Measurements from ENCODE around the gene GNAI2.
A peak's percentile ranks its signal among the peaks of the same experiment; 100 is the strongest.
"Not testable (repeated sequence)": the region's sequence is repeated elsewhere in the genome, so short reads cannot be mapped to it uniquely, and the experiment has no call there.

GNAI2 gene

DNA sequence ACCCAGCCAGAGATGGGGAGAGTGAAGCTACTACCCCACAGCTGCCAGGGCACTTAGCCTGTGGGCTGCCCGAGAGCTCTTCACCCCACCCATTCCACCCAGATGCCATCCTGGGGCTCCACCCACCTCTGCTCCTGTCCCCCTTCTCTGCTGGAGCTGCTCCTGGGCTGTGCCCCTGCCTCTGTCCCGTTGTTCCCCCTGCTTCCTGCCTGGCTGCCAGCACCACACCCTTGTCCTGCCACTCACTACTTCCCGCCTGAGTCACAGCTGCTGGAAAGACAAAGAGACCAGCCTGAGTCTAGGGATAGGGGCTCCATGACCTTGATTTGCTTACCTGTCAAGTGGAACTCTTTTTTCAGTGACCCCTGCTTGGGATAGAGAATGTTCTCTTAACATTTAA lies 12.4 kb downstream of the GNAI2 start:
- DNase-seq = no peak

DNA sequence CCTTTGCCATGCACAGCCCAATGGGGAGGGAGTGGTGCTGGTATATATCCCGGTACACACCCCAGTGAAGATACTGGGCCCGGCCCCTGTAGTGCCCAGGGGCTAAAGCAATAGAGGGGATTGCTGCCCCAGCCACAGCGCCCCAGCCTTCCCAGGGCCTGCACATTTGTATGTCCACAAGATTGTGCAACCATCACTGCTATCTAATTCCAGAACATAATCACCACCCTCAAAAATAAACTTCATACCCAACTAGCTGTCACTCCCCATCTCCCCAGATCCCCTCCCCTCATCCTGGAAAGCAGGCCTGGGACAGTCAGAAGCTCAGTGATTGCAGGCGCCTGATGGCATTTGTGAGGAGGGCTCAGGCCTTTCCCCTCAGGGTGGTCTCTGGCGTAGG lies 13.5 kb downstream of the GNAI2 start:
- no peak for DNase-seq

DNA sequence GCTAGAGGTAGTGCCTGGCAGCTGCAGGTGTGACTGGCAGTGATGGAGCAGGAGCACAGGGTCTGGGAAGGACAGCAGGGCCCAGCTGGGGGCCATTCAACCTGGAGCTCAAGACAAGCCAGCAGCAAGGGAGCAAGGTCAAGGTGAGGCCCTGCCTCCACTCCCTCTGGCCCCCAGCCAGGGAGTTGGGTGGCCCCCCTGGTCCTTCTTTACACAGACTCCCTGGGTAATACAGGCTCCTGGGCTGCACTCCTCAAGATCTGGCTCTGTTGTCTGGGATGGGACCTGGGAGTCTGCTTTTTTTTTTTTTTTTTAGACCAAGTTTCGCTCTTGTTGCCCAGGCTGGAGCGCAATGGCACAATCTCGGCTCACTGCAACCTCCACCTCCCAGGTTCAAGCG lies 14.5 kb downstream of the GNAI2 start:
- no peak for DNase-seq

DNA sequence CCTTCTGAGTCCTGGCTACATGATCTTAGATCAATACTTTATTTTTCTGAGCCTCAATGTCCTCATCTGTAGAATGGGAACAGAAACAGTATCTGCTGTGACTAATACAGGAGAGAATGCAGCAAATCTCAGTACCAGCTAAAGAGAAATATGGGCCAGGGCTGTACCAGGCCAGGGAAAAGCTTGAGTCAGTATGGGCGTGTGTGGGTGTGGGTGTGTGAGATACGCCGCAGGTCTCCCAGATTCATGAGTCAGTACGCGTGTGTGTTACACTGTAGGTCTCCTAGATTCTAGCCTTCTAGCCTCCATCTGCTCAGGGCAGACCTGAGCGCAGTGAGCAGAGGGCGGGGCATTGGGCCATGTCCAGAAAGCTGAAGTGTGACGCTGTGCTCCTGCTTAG lies 15.2 kb downstream of the GNAI2 start:
- peak; percentile 53 for DNase-seq

DNA sequence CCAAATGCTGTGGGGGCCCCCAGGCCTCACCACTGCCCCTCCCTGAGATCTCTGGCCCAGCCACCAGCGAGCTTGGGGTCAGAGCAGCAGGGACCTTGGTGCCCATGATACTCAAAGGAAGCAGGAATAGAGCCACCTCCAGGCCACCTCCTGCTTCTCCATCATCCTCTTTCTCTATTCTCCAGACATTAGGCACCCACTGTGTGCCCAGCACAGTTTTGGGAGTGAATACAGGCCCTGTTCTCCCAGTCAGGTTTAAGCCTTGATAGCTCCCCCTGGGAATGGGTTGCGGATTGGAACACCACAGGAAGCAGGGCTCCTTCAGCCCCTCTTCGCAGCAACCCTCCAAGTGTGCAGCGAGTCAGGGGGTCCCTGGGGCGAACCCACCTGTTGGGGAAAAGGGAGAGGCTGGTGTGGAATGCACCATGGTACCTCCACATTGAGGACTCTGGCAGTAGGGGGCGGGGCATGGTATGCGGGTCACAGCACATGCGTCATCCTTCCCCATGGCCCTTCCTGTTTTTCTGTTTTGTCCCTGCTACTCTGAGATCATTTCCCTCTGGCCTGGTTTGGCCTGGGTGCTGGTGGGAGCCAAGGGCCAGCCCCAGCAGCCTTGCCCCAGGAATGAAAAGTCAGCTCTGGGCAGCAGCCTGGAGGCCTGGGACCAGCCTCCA lies 18.7 kb downstream of the GNAI2 start:
- DNase-seq = no peak

DNA sequence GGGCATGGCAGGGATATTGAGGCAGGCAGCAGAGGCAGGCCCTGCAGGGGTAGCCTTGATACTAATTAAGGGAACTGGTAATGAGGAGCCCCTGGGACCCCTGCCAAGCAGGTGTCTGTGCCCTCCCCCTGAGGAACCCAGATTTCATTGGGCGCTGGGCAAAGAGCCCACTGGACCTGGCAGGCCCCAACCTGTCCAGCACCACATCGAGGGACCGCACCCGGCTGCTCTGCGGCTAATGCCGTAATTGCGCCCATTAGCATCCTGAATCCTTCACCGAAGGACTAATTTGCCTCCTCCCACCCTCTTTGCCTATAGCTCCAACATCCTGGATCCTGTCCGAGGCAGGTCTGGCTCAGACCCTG lies 19.2 kb downstream of the GNAI2 start:
- DNase-seq = no peak

DNA sequence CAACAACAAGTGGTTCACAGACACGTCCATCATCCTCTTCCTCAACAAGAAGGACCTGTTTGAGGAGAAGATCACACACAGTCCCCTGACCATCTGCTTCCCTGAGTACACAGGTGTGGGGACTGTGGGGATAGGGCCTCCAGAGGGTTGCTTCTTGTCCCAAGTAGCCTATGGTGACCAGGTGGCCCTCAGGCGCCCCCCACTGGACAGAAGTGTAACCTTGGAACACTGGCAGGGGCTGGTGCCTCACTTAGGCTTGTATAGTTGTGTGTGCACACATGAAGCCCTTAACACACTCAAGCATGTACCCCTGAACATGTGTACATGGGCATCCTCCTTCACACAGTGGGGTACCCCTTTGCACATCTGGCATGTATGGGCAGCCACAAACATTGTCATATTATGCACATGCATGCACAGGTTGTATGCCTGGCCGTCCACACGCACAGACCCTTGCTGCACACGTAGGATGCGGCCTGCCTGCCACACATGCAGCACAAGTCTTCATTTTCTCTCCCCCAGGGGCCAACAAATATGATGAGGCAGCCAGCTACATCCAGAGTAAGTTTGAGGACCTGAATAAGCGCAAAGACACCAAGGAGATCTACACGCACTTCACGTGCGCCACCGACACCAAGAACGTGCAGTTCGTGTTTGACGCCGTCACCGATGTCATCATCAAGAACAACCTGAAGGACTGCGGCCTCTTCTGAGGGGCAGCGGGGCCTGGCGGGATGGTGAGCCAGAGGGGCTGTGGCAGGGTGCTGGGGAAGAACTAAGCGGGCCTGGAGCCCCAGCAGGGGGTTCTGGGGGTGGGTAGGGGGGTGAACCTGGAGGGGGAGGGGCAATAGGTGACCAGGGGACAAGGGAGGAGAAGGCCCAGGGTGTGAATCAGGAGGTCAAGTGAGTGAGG lies 21.2 kb downstream of the GNAI2 start:
- peak; percentile 55 for DNase-seq

DNA sequence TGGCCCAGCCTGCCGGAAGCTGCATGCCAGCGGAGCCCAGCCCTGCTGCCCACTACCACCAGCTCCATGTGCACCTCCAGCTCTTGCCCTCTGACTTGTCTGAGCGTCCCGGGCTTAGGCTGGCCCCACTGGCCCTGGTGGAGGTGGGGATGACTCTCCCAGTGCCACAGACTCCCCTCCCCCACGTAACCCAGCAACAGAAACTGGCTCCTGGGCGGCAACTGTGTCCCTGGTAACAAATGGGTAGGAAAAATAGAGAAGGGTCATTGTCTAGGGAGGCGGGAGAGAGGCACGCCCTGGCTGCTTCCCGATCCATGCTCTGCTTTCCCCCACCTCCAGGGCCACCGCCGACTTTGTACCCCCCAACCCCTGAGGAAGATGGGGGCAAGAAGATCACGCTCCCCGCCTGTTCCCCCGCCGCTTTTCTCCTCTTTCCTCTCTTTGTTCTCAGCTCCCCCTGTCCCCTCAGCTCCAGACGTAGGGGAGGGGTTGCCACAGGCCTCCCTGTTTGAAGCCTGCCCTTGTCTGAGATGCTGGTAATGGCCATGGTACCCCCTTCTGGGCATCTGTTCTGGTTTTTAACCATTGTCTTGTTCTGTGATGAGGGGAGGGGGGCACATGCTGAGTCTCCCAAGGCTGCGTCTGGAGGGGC lies 22.2 kb downstream of the GNAI2 start:
- DNase-seq = no peak

DNA sequence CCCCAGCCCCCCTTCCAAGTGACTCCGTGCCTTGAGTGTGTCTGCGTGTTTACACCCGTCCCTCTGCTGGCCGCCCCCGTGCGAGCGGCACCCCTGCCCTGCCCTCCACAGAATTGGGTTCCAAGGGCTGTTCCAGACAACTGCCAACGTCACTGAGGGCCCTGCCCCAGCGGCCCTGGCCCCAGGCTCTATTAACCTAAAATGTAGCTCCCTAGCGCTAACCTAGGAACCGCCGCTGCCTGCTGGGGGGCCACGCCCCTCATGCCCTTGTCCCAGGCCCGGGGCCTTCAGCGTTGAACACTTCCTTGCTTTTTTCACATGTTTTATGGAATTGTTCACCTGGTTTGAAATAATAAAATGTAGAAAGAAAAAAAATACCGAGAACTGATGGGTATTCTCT lies 23.0 kb downstream of the GNAI2 start:
- DNase-seq = no peak

DNA sequence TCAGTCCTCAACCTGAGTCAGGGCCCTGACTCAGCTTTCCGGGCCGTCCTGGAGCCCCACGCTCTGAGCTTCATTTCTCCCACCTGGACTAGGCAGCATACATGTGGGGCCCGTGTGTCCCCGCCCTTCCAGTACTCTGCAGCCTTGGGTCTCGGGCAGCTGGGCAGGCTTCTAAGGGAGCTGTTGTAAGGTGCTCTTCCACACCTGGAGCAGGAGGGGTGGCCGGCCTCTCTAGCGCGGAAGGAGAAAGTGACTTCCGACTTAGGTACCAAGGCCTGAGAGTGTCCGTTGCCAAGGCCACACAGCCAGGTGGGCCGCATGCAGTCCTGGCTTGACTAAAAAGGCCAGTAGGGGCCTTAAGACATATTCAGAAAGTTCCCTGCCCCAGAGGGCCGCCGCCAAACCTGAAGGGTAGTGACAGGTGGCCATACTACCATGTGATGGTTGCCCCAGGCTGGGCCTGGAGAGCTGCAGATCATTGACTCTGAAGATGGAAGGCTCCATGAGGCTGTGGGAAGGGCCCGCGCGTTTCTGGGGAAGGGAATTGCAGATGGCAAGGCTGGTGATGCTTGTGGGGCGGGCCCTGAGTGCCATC lies 23.5 kb downstream of the GNAI2 start:
- DNase-seq = no peak

DNA sequence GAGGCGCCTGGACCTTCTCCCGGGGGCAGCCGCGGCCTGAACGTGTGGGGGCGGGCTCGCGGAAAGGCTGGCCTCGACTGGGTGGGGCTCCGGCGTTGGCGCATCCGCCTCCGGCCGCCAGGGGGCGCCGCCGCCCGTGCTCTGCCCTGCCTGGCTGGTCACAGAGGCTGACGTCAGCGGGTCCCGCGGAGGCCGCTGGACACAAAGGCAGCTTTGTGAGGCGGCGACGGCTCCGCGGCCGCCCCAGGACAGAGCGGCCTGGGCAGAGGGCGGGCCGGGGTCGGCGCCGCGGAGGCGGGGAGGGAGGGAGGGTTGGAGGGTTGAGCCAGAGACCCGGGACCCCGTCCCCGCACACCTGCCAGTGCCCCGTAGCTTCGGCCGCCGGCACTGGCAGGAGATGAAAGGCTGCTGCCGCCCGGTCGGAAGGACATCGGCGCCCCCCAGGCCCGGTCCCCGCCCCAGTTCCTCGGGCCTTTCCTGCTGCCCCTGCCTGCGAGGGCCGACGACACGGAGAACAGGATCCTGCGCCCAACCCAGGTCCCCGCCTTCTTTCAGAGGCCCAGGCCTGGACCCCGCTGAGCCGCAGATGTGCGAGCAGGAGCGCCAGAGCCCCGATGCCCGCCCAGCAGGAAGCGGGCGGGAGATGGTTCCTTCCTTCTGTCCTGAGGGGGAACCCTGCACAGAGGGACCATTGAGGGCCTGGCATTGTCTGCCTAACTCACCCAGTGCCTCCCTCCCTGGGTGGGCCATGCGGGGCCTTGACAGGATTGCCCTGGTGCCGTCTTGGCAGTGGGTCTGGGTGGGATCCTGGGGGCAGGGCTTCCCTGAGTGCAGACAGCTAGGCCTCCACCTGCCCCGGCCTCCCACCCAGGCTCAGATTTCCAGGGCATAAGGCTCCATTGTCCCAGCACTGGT lies 24.3 kb downstream of the GNAI2 start:
- DNase-seq = peak; percentile 92

DNA sequence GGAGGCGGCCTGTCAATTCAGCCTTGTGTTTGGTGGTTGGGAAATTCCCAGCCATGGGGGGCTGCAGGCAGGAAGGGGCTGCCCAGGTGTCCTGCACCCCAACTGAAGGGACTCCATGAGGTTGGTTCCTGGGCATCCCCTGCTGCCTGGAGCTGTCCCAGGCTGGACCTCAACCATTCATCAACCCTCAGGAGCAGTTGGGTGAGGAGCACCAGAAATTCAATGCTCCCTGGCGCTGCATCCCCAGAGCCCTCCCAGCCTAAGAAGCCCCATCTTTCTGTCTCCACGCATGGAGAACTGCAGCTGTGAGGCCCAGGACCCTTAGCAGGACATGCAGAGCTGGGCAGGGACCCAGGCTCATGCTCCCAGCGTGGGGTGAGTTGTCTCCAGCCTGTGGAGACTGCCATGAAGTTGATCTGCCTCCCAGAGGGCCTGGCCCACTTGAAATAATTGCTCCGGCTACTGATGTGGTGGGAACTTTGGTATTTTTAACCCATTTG lies 25.0 kb downstream of the GNAI2 start:
- DNase-seq = no peak

DNA sequence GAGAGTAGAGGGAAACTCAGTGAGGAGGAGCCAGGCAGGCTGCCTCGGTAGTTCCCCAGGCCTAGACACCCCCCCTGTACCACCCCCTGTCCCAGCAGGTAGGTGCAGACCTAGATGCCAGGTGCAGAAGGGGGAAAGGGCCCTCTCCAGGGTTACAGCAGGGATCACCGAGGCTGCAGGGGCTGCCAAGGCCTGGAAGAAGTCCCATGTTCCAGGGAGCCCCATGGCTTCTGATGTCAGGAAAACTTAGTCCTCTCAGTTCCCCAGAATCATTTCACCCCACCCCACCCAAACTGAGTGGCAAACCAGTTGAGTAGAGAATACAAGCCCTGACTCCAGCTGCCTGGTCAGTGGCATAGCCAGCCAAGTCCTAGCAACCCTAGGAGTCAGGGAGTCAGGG lies 25.5 kb downstream of the GNAI2 start:
- no peak for DNase-seq

DNA sequence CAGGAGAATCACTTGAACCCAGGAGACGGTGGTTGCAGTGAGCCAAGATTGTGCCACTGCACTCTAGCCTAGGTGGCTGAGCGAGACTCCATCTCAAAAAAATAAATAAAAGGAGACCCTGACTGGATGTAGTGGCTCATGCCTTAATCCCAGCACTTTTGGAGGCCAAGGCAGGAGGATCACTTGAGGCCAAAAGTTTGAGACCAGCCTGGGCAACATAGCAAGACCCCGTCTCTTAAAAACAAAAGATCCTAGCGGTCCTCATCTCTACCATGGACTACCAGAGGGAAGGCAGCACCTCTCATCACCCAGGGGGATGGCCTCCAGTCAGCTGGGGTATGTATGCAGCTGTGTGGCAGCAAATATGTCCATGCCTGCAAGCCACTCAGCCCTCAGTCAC lies 26.2 kb downstream of the GNAI2 start:
- DNase-seq = not testable (repeated sequence)

DNA sequence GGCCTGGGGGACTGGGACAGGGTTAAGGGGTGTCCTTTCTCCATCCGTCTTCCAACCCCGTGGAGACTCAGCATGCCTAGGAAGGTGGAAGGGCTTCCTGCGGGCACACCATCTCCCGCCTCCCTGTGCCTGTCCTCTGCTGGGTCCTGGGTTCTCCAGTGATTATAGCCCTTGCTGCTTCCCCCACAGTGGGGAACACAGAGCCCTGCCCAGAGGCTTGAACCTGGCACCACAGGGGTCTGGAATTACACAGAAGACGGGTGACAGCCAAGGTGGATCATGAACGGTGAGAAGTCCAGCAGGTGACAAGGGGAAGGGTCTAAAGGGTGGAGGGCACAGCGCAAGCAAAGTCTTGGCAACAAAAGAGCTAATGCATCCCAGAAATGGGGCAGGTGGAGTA lies 26.8 kb downstream of the GNAI2 start:
- no peak for DNase-seq

DNA sequence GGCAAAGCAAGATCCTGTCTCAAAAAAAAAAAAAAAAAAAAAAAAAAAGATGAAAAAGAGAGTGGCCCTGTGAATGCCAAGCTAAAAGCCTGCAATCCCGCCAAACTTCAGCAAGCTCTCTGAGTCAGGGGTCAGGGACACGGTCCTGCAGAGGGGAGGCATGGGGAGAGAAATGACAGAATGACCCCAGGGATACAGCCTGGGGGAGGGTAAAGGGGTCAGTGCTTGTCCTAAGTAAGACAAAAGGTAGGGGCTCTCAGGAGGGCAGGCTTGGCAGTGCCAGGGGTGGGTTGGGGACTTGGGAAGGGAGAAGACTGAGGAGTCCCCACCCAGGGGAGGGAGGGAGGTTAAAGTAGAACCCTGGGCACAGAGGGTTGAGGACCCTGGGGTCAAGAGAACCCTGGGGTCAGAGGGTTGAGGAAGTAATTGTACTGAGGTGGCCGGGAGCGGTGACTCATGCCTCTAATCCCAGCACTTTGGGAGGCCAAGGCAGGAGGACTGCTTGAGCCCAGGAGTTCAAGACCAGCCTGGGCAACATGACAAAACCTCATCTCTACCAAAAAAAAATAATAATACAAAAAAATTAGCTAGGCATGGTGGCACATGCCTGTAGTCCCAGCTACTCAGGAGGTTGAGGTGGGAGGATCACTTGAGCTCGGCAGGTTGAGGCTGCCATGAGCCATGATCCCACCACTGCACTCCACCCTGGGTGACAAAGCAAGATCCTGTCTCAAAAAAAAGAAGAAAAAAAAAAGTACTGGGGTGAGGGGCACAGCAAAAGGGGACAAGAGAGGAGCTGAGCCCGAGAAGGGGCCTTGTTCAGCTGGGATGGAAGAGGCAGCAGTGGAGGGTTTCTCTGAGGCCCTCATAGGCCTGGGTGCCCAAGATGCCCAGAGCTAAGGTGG lies 27.7 kb downstream of the GNAI2 start:
- DNase-seq = no peak

DNA sequence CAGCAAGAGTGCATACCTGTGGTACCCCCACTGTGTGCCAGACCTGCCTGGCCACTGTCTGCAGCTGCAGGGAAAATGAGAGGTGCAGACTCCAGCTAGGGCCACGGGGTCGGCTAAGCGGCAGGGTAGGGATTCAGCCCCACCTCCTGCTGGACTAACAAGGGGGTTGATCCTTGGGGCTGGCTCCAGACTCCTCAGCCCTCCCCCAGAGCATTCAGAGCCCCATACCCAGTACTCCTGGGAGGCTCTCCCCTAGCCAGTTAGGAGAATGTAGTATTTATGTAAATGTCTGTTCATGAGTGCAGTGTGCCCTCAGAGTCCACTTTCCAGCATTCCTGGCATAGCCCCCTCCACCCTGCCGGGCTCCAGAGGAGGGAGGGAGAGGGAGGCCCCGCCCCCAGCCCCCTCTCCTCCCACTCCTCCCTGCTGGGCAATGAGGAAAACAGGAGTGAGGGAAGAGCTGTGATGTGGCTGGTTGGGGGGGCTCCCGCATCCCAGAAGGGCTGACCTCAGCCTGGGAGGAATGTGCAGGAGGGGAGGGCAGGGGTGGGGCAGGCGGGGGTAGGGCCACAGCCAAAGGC lies 28.5 kb downstream of the GNAI2 start:
- no peak for DNase-seq

DNA sequence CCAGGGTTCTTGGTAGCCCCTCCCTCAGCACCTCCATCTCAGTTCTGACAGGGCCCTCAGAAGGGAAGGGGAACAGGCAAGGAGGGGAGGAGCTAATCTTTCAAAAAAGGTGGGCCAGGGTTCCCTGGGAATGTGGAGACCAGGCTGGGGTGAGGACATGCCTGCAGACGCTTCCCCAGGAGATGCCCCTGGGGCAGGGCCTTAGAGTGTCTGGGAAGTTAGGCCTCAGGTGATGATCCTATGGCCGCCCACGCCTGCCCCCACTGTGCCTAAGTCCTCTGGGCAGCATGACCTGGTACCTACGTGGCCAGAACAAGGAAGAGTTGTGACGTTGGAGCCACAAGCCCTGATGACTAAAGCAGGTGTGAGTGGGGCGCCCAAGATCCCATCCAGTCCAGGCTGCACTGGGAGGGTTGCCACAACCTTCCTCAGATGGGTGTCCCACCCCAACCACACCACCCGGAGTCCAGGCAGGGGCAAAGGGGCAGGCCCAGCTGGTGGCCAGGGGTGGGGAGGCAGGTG lies 29.0 kb downstream of the GNAI2 start:
- DNase-seq = no peak

DNA sequence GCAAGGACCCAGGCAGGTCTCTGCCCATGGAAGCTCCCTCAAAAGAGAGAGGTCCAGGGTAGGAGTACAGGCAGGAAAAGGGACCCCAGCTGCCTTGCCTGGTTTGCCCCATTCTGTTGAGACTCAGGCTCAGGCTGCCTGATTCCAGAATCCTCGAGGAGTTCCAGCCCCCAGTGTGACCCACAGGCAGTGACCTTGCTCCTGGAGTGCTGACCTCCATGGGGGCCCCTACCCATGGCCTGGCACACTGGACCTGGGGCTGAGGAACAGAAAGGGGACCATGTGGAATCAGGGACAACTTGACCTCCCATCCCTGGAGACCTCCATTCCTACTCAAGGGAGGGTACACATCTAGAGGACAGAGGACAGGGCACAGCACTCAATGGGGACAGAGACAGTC lies 29.6 kb downstream of the GNAI2 start:
- no peak for DNase-seq

DNA sequence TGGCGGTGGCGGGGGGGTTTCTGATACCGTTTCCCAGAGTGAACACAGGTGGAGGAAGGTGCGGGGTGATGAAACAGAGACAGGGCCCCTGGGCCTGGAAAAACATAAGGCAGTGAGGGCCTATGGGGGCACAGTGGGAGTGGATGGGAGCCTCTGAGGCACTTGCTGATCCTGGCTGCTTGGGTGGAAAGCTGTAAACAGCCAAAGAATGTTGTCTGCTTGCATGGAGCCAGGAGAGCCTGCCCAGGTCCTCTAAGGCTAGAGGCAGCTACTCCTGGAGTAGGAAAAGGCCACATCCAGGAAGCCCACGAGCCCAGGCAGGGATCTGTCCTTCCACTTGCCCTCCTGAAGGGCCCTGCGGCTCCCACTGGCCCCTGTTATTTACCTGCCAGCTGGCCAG lies 30.0 kb downstream of the GNAI2 start:
- no peak for DNase-seq

DNA sequence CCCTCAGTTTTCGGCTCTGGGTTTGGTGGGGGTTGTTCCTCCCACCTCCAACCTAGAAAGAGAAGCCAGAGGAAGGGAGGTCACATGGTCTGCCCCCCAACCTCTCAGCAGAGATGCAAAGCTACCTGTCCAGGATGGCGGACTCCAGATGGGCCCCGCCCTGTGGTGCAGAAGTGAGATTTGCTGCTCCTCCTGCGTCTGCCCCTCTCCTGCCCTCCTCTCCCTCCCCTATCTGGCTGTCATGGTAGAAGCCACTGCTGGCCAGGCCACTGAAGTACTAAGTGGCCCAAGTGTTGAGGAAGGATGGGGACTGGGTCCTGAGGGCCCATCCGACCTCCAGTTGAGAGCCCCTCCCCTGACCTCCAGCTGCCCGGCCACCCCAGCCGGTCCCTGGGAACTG lies 30.8 kb downstream of the GNAI2 start:
- DNase-seq = no peak

Measured in activated CD4-positive, alpha-beta T cell treated with anti-CD3 and anti-CD28 coated beads, Interleukin-2, Interleukin-6, amounts not matched to agents 100 ng/mL and 50 ng/mL, durations not matched to agents 16 hours and 8 hours (primary cell).